Type B pancreatic cell (in vitro differentiated cells): ENCODE results near the gene HTR5A. TPM values are rescaled to one million over a fixed set of nuclear protein-coding genes. Genes with fewer than 3 reads are reported as not detected.
"Not testable (repeated sequence)": the region's sequence is repeated elsewhere in the genome, so short reads cannot be mapped to it uniquely, and the experiment has no call there.

Experiments used
- DNase-seq: peaks from one replicate; pipeline ENCODE4 v3.0.0; 2021; ENCODE audit warnings: mixed read lengths; ENCODE audit not compliant: unreplicated experiment; ENCODE audit errors: extremely low spot score
- H3K27ac Mint-ChIP-seq: 2 replicates; pipeline ENCODE4 v1.8.0; 2021; ENCODE audit warnings: mild to moderate bottlenecking, mixed read lengths
- H3K27me3 Mint-ChIP-seq: 2 replicates; pipeline ENCODE4 v1.8.0; 2021; ENCODE audit warnings: mixed read lengths
- H3K36me3 Mint-ChIP-seq: 2 replicates; pipeline ENCODE4 v1.8.0; 2021; ENCODE audit warnings: mixed read lengths
- H3K4me1 Mint-ChIP-seq: one replicate; pipeline ENCODE4 v1.8.0; 2021; ENCODE audit warnings: mixed read lengths; ENCODE audit not compliant: unreplicated experiment
- H3K4me3 Mint-ChIP-seq: 2 replicates; pipeline ENCODE4 v1.8.0; 2021; ENCODE audit warnings: mild to moderate bottlenecking, mixed read lengths
- H3K9me3 Mint-ChIP-seq: 2 replicates; pipeline ENCODE4 v1.8.0; 2021; ENCODE audit warnings: mixed read lengths
- long read RNA-seq: library from polyadenylated mRNA; unstranded; transcript quantifications from one replicate; pipeline ENCODE4 v2.0.0, GENCODE V29; 2020
- total RNA-seq: library from RNA; stranded (reverse); gene quantifications from 2 replicates; pipeline ENCODE4 v1.2.1, GENCODE V29; 2021; ENCODE audit warnings: low replicate concordance
- TF ChIP-seq, protein P1 (sequence below): fragments of 200-600 bp; sonication (generic); conservative IDR thresholded peaks from 2 replicates; pipeline ENCODE4 v1.5.0; 2021; ENCODE audit warnings: antibody characterized with exemption, mild to moderate bottlenecking

Gene HTR5A
- total RNA-seq, result not detected in 2 replicates
- long read RNA-seq, result 0 reads

- no peak within 1 kb of the TSS for H3K27ac Mint-ChIP-seq
- TF ChIP-seq, protein P1, sequence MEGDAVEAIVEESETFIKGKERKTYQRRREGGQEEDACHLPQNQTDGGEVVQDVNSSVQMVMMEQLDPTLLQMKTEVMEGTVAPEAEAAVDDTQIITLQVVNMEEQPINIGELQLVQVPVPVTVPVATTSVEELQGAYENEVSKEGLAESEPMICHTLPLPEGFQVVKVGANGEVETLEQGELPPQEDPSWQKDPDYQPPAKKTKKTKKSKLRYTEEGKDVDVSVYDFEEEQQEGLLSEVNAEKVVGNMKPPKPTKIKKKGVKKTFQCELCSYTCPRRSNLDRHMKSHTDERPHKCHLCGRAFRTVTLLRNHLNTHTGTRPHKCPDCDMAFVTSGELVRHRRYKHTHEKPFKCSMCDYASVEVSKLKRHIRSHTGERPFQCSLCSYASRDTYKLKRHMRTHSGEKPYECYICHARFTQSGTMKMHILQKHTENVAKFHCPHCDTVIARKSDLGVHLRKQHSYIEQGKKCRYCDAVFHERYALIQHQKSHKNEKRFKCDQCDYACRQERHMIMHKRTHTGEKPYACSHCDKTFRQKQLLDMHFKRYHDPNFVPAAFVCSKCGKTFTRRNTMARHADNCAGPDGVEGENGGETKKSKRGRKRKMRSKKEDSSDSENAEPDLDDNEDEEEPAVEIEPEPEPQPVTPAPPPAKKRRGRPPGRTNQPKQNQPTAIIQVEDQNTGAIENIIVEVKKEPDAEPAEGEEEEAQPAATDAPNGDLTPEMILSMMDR, result peak; percentile 37
- no peak within 1 kb of the TSS for H3K4me3 Mint-ChIP-seq
- peak; percentile 95 for DNase-seq
- H3K36me3 Mint-ChIP-seq, result no peaks in the 10 kb centered on the region
- no peaks in the 10 kb centered on the region for H3K9me3 Mint-ChIP-seq
- H3K27me3 Mint-ChIP-seq, result peaks cover 45% of the 10 kb centered on the region
- H3K4me1 Mint-ChIP-seq, result no peaks in the 10 kb centered on the region
Measured at GRCh38 chr7:155069992-155070751, at the start of gene HTR5A. TSS of gene HTR5A (plus strand) at chr7:155070324. CDS start at chr7:155070900, 576 bp downstream.

DNA sequence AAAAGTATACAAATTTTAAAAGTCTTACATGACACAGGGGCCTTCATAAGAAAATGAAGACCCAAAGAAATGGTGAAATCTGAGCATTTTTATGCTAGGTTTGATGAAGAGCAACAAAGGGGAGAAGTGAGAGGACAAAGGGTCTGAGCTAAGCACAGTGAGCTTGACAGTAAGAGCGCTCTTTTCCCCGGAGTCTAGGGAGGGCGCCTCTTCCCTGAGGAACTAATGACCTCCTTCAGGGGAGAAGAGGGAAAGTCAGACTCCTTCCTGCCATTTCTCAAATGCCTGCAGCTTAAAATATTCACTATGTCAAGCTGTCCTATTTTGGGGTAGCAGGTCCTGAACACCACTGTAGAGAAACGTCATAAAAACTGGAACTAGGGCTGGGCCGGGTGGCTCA, 49.1 kb upstream of the HTR5A start:
- H3K36me3 Mint-ChIP-seq, result no peaks in the 10 kb centered on the region
- H3K9me3 Mint-ChIP-seq, result no peaks in the 10 kb centered on the region
- no peak overlapping the region for H3K27ac Mint-ChIP-seq
- H3K4me1 Mint-ChIP-seq, result no peaks in the 10 kb centered on the region
- TF ChIP-seq, protein P1, result no peak
- DNase-seq, result no peak
- H3K27me3 Mint-ChIP-seq, result peaks cover 7% of the 10 kb centered on the region
- H3K4me3 Mint-ChIP-seq, result no peak overlapping the region

DNA sequence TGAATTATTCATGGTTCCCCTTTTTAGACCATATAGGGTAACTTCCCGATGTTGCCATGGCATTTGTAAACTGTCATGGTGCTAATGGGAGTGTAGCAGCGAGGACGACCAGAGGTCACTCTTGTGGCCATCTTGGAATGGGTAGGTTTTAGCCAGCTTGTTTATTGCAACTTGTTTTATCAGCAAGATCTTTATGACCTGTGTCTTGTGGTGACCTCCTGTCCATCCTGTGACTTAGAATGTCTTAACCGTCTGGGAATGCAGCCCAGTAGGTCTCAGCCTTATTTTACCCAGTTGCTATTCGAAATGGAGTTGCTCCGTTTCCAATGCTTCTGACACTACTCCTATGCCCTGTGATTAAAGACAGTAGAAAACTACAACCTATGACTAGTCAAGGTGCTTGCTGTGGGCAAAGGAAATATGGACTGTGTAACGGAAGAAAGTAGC, 48.4 kb upstream of the HTR5A start:
- TF ChIP-seq, protein P1, result no peak
- Mint-ChIP-seq H3K27me3 (peaks cover 7% of the 10 kb centered on the region), H3K4me3 (no peak overlapping the region), H3K4me1 (no peaks in the 10 kb centered on the region), H3K27ac (no peak overlapping the region), H3K36me3 (no peaks in the 10 kb centered on the region), H3K9me3 (no peaks in the 10 kb centered on the region)
- no peak for DNase-seq

DNA sequence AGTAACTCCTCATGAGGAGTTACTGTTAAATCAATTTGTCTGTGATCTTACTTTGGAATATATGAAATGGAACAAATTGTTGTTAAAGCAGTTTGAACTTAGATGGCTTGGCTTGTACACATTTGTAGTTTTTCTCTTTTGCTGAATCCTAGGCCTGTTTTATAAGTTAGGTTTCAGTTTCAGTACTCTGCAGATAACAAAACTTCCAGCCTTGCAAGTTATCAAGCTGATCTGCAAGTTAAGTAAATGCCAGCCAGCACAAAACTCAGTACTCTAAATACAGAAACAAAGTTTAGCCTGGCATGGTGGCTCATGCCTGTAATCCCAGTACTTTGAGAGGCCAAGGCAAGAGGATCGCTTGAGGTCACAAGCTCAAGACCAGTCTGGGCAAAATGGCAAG, 42.2 kb upstream of the HTR5A start:
- no peak overlapping the region for H3K4me3 Mint-ChIP-seq
- TF ChIP-seq, protein P1, result no peak
- H3K36me3 Mint-ChIP-seq, result no peaks in the 10 kb centered on the region
- H3K4me1 Mint-ChIP-seq, result no peaks in the 10 kb centered on the region
- no peaks in the 10 kb centered on the region for H3K9me3 Mint-ChIP-seq
- peaks cover 11% of the 10 kb centered on the region for H3K27me3 Mint-ChIP-seq
- H3K27ac Mint-ChIP-seq, result no peak overlapping the region
- no peak for DNase-seq

- Mint-ChIP-seq H3K27ac (no peak overlapping the region), H3K4me1 (no peaks in the 10 kb centered on the region), H3K9me3 (no peaks in the 10 kb centered on the region), H3K27me3 (peaks cover 6% of the 10 kb centered on the region), H3K36me3 (no peaks in the 10 kb centered on the region), H3K4me3 (no peak overlapping the region)
- DNase-seq, result no peak
- TF ChIP-seq, protein P1, result no peak
Measured at GRCh38 chr7:155032978-155033377, 37.1 kb upstream of the HTR5A start.

DNA sequence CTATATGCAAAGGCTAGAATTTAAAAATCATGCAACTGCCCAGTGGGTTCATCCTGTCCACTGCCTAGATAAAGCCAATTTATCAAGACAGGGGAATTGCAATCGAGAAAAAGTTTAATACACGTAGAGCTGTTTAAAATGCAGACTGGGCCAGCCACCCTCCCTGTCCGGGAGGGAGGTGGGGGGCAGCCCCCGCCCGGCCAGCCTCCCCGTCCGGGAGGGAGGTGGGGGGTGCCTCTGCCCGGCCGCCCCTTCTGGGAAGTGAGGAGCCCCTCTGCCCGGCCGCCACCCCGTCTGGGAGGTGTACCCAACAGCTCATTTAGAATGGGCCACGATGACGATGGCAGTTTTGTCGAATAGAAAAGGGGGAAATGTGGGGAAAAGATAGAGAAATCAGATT, 35.6 kb upstream of the HTR5A start:
- H3K4me3 Mint-ChIP-seq, DNase-seq, H3K9me3 Mint-ChIP-seq, H3K36me3 Mint-ChIP-seq, H3K27ac Mint-ChIP-seq, H3K4me1 Mint-ChIP-seq, H3K27me3 Mint-ChIP-seq: not testable (repeated sequence)
